Activated CD4-positive, alpha-beta T cell treated with anti-CD3 and anti-CD28 coated beads, Interleukin-2, amount 50 U/mL, for 4 hours (primary cell): Measurements from ENCODE around the gene NINJ2.

ENCODE experiments used
- DNase-seq, 2 experiments: peaks; one replicate each; pipeline ENCODE4 v3.0.0-alpha.2; 2020

The NINJ2 gene

GRCh38 chr12:546265-546919, 116.9 kb downstream of the NINJ2 start:
- no peak for DNase-seq

- no peak for DNase-seq
Observed at GRCh38 chr12:545835-546234, 117.4 kb downstream of the NINJ2 start.

GRCh38 chr12:544941-545635, 118.2 kb downstream of the NINJ2 start:
- DNase-seq, result no peak

- DNase-seq, result no peak
Observed at GRCh38 chr12:544142-544541, 119.1 kb downstream of the NINJ2 start.

- no peak for DNase-seq
Observed at GRCh38 chr12:543114-543451, 120.2 kb downstream of the NINJ2 start.

- no peak for DNase-seq
Observed at GRCh38 chr12:542395-543113, 120.7 kb downstream of the NINJ2 start.

- no peak for DNase-seq
Observed at GRCh38 chr12:541676-542324, 121.4 kb downstream of the NINJ2 start.

GRCh38 chr12:539540-540310, 123.5 kb downstream of the NINJ2 start:
- DNase-seq, result no peak

- peak; percentile 28 to 35 for DNase-seq
Observed at GRCh38 chr12:538731-539539, 124.3 kb downstream of the NINJ2 start.

- no peak for DNase-seq
Observed at GRCh38 chr12:537772-538171, 125.5 kb downstream of the NINJ2 start.

GRCh38 chr12:536751-537245, 126.4 kb downstream of the NINJ2 start:
- no peak for DNase-seq

GRCh38 chr12:535396-535795, 127.8 kb downstream of the NINJ2 start:
- no peak for DNase-seq

GRCh38 chr12:534216-534615, 129.0 kb downstream of the NINJ2 start:
- no peak for DNase-seq

GRCh38 chr12:533718-534117, 129.5 kb downstream of the NINJ2 start:
- no peak for DNase-seq

- no peak for DNase-seq
Observed at GRCh38 chr12:532908-533565, 130.2 kb downstream of the NINJ2 start.

GRCh38 chr12:531951-532585, 131.2 kb downstream of the NINJ2 start:
- no peak for DNase-seq

GRCh38 chr12:530821-531220, 132.4 kb downstream of the NINJ2 start:
- DNase-seq, result no peak

GRCh38 chr12:530308-530707, 132.9 kb downstream of the NINJ2 start:
- no peak for DNase-seq

- no peak for DNase-seq
Observed at GRCh38 chr12:527729-528128, 135.5 kb downstream of the NINJ2 start.

- DNase-seq, result no peak
Observed at GRCh38 chr12:527241-527640, 136.0 kb downstream of the NINJ2 start.

GRCh38 chr12:526089-526488, 137.2 kb downstream of the NINJ2 start:
- DNase-seq, result no peak
